Hepatocyte (in vitro differentiated cells): Measurements from ENCODE around the gene CFAP92.

Experiments
- CTCF ChIP-seq: fragments of 200-600 bp; sonication (generic); IDR thresholded peaks from 2 replicates; pipeline ENCODE4 v1.5.1; 2016; ENCODE audit warnings: antibody characterized with exemption, mild to moderate bottlenecking; ENCODE audit not compliant: poor library complexity
- EZH2 ChIP-seq: fragments of 200-600 bp; sonication (generic); IDR thresholded peaks from 2 replicates; pipeline ENCODE4 v1.6.1; 2016; ENCODE audit warnings: antibody characterized with exemption, mild to moderate bottlenecking, borderline replicate concordance
- EZH2phosphoT487 ChIP-seq: fragments of 200-600 bp; sonication (generic); IDR thresholded peaks from one replicate; pipeline ENCODE4 v1.6.1; 2018; ENCODE audit warnings: antibody characterized with exemption, mild to moderate bottlenecking, low read depth, moderate library complexity; ENCODE audit not compliant: unreplicated experiment, severe bottlenecking

DNA sequence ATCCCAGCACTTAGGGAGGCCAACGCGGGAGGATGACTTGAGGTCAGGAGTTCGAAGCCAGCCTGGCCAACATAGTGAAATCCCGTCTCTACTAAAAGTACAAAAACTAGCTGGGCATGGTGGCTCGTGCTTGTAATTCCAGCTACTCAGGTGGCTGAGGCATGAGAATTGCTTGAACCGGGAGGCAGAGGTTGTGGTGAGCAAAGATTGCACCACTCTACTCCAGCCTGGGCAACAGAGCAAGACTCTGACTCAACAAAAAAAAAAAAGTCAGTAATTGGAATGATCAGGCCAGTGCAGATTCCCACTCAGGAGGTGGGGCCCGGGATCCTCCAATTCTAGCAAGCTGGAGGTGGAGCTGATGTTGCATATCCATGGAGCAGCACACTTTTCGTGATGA lies 5.6 kb downstream of the CFAP92 start:
- TF ChIP-seq CTCF (no peak), EZH2phosphoT487 (no peak), EZH2 (no peak)
